GM18861 (cell line): ENCODE results near the gene CLPSL1.
A peak's percentile ranks its signal among the peaks of the same experiment; 100 is the strongest.
"Not testable (repeated sequence)": the region's sequence is repeated elsewhere in the genome, so short reads cannot be mapped to it uniquely, and the experiment has no call there.

ENCODE experiments used
- ATAC-seq: cut with Tn5 transposase; IDR thresholded peaks from one replicate; pipeline ENCODE4 v1.9.1; 2021; ENCODE audit not compliant: unreplicated experiment

The CLPSL1 gene

DNA sequence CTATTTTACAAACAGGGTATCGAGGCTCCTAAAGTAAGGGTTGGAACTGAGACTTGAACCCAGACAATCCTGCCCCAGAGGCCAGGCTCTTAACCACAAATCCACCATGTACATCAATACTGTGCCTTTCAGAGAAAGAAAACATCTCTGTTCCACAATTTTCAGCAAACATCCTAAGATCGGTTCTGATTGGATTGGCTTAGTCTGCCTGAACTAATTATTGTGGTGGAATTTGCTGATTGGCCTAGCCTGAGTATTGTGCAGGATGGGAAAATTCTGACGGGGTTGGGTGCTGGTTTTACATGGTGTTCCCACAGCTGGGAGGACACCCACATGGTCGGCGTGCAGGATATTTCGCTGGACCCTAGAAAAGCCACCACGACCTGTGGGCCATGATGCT is at the start of gene CLPSL1:
TSS of gene CLPSL1 (plus strand) at position 301 of the 400 bp plus-strand sequence. CDS start at position 393, 92 bp downstream.
- ATAC-seq: no peak

DNA sequence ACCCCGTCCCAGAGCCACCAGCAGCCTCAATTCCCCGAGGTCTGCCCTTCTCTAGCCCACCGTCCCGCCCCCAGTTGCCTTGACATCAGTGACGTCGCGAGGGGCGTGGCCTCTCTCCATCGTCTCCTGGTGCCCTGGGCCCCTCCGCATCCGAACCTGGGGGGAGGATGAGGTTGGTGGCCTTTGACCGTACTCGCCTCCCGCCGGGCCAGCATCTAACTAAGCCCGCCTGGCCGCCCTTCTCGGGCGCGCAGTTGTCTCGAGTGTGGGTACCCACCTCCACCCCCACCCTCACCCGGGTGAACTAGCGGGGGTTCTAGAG is 49.4 kb upstream of the CLPSL1 start:
- peak; percentile 35 for ATAC-seq

DNA sequence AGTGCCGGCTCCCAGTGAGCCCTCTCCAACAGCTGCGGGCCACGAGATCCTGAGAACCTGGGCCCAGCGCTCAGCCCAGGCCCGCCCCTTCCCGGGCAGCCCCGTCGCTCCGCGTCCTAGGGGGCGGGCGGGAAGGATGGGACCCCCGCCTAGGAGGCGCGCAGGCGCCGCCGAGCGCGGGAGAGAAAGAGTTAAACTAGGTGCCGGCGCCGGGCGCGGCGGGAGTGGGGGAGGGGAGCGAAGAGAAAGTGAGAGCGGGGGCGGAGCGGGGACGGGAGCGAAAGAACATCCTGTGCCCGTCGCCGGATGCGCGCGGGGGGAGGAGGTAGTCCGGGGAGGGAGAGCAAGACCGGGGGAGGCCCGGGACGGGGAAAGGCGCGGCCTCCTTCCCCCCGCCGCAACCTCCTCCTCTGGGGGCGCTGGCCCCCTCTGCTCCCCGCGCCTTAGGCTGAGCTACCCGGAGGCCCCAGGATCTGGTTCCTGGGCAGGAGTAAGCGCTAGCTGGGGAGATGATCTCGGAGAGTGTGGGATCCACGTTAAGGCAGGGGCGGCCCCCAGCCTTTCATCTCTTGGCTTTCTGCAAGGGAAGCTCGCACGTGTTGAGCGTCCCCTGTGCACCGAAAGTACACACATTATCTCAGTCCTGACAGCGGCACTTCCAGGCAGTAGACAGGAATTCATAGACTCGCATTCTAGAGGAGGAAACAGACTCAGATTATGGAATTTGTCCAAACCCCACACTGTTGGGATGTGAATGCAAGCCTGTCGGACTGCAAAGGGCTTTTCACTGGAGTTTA is 48.9 kb upstream of the CLPSL1 start:
- peak; percentile 33 for ATAC-seq

- no peak for ATAC-seq
These were observed 47.2 kb upstream of the CLPSL1 start for GRCh38 chr6:35733633-35734032.

- ATAC-seq: not testable (repeated sequence)
These were observed 46.5 kb upstream of the CLPSL1 start for GRCh38 chr6:35734319-35734718.

- no peak for ATAC-seq
These were observed 45.4 kb upstream of the CLPSL1 start for GRCh38 chr6:35735452-35735851.

- ATAC-seq: no peak
These were observed 44.4 kb upstream of the CLPSL1 start for GRCh38 chr6:35736253-35736894.

DNA sequence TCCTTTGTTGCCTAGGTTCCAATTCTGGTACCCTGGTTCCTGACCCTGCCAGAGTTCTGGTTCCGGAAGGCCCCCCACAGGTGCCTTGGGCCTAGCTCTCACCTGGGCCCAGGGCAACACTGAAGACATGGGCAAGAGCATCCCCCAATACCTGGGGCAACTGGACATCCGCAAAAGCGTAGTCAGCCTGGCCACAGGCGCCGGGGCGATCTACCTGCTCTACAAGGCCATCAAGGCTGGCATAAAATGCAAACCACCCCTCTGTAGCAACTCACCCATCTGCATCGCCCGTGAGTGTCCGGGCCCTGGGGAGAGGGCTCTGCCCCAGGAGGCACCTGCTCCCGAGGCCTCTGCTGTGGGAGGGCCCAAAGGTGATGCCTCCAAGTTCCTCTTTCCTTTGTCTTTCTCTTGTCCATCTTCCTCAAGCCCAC is 43.8 kb upstream of the CLPSL1 start, which contains the start of gene ARMC12:
TSS of gene ARMC12 (plus strand) at position 51 of the 431 bp plus-strand sequence. CDS start at position 128, 77 bp downstream.
- ATAC-seq: no peak

DNA sequence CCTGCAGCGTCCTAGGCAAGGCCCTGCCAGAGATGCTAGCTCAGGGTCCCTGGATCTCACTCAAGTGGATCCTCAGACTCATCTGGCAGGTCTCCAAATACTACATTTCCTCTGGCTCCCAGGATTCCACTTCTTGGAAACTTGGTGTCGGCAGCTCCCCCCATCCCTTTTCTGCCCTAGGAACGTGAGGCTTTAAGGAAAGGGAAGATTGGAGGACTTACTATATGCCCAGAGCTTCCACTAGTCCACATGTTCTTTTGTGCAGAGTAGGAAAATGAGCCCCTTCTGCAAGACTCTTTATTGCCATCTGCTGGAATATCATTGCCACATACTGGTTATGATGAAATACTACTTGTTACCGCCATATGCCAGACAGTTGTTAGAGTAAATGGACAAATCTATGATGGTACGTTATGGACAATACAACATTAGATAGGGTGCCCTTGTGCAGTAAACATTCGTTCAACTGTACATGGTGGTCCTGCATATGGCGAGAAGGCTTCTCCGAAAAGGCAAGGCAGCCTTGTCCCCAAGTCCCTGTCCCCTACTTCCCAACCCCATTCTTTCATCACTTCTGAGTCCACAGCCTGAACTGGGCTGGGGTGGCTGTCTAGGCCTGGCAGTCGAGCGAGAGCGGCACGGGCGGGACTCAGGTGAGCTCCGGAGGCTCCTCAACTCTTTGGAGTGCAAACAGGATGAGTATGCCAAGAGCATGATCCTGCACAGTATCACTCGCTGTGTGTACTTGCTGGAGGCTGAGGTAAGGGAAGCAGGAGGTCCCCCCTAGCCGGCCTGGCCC is 43.2 kb upstream of the CLPSL1 start:
- no peak for ATAC-seq

DNA sequence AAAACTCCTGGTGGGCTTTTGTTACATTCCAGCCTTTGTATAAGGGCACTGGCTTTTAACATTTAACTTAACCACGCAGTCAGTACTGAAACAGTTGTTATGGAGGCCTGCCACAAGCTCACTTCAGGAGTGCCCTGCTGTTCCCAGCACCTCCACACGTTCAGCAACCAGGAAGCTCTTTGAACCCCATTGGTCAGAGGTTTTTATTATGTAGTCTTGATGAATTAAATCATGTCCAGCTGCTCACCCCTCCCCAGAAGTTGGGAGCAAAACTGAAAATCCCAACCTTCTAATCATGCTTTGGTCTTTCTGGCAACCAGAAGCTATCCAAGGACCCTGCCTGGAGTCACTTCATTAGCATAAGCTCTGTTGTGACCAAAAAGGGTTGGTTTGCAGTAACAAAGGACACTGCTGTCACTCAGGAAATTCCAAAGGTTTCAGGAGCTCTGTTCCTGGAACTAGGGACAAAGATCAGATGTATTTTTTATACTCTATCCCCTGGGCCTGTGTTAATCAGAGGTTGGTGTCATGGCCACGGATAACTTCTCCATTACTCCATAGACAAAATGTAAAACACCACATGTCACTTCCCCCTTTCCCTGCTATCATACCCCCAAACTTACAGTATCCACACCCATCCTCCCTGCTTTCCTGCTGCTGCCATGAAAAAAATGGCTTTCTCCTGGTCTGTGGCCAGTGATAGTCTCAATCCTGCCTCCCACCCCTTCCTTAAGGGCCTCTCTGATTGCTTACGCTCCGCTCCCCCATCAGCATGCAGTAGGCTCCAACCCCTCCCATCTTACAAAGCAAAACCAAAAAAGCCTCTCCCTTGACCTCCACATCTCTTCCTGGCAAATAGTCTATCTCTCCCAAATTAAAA is 40.9 kb upstream of the CLPSL1 start:
- no peak for ATAC-seq

DNA sequence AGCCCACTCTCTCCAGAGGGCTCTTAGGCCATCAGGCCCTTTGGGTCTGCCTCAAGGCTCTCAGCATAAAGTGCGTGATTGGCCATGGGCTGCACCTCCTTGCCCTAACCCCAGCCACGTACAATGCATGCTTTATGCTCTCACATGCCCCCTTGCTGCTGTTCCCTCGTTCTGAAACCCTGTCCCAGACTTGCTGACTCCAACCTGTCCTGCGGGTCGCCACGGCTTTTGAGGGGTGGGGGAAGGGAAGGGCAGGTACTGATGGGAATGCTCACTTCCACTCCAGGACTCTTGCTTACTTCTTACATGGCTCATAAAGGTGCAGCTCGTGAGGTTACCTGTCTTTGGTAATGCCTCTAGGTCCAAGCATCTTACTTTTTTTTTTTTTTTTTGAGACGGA is 38.0 kb upstream of the CLPSL1 start:
- no peak for ATAC-seq

DNA sequence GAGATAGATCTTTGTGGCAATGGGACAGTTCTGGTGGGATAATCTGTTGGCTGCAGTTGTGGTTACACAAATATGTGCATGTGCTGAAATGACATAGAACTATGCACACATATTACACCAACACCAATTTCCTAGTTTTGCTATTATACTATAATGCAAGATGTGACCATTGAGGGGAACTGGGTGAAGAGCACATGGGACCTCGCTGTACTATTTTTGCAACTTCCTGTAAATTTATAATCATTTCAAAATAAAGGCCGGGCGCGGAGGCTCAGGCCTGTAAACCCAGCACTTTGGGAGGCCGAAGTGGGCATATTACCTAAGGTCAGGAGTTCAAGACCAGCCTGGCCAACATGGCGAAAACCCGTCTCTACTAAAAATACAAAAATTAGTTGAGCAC is 35.3 kb upstream of the CLPSL1 start:
- no peak for ATAC-seq

- ATAC-seq: no peak
These were observed 34.3 kb upstream of the CLPSL1 start for GRCh38 chr6:35746516-35746915.

DNA sequence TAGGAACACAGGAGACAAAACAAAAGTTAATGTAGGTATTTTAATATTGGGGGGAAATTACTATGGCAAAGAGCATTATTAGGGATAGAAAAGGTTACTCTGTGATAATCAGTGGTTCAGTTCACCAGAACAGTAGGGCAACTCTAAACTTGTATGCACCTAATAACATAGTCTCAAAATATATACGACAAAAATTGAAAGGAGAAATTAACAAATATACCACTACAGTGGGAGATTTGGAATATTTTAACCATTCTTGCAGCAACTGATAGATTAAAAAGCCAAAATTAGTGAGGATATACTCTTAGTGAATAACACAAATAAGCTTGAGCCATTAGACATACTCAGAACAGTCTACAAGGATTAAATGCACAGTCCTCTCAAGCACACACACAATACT is 32.9 kb upstream of the CLPSL1 start:
- ATAC-seq: no peak

- no peak for ATAC-seq
These were observed 30.3 kb upstream of the CLPSL1 start for GRCh38 chr6:35750557-35750956.

GRCh38 chr6:35751594-35751993 is 29.2 kb upstream of the CLPSL1 start:
- ATAC-seq: no peak

- no peak for ATAC-seq
These were observed 28.5 kb upstream of the CLPSL1 start for GRCh38 chr6:35752330-35752729.

- ATAC-seq: no peak
These were observed 26.2 kb upstream of the CLPSL1 start for GRCh38 chr6:35754452-35755277.

DNA sequence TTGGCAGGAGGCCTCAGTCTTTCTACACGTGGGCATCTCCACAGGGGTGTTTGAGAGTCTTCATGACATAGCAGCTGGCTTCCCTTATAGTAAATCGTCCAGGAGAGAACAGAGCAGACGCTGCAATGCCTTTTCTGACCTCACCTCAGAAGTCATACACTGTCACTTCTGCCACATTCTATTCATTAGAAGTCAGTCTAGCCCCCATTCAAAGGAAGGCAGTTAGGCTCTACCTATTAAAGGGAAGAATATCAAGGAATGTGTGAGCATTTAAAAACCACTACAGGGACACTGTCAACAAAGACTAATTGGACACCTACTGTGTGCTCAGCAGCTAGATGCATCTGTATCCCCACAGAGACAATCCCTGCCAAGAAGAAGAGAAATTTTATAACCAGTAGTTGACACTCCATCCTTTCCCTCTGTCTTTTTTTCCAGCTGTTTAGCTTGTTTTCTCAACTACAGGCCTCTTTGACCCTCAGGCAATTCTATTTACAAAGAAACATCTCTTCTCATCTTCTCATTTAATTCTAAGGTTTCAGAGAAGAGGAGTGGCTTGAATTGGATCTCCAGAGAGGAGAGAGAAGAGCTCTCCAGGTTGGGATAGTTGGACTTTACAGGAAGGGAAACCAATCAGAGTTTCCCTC is 25.4 kb upstream of the CLPSL1 start:
- ATAC-seq: no peak
